NCI-H524 (cell line): Measurements from ENCODE around the gene MCM5.
A peak's percentile ranks its signal among the peaks of the same experiment; 100 is the strongest.

Experiments used
- DNase-seq, 2 experiments: peaks; one replicate each; lab custom pipeline; 2025; lab: John Stamatoyannopoulos, UW

The MCM5 gene

DNA sequence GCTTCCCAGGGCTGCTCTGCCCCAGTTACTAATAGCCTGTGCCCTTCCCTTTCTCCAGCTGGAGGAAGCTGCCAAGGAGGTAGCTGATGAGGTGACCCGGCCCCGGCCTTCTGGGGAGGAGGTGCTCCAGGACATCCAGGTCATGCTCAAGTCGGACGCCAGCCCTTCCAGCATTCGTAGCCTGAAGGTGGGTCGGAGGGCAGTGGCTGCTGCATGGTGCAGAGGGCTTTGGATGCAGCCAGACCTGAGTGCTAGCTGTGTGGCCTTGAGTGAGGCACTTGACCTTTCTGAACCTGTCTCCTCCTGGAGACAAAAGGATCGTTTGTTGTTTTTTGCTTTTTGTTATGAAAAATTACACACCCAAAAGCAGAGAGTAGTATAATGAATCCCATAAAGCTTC, 3.4 kb downstream of the MCM5 start:
- DNase-seq = no peak

DNA sequence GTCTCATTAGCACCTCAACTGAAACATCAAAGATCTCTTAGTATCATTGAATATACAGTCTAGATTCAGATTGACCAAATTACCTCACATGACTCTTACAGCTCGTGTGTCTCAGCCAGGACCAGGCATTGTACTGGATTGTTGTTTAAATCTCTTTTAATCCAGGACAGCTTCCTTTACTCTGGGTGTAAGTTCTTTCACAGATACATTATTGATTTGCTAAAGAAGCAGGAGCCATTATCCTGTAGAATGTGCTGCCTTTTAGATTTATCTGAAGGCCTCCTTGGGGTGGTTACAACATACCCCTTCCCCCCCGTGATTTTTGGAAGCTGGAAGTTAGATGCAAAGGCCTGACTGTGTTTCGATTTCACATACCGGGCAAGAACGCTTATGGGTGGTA, 4.2 kb downstream of the MCM5 start:
- DNase-seq = no peak

DNA sequence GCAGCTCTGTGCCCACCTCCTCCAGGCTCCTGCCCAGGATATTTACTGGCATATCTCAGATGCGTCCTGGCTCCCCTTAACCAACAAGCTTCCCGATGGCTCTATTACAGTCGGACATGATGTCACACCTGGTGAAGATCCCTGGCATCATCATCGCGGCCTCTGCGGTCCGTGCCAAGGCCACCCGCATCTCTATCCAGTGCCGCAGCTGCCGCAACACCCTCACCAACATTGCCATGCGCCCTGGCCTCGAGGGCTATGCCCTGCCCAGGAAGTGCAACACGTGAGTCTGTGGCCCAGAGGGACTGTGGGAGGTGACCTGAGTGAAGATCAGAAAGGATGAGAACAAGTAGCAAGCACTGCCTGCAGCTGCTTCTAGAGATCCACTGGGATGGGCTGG, 6.5 kb downstream of the MCM5 start:
- DNase-seq = no peak

DNA sequence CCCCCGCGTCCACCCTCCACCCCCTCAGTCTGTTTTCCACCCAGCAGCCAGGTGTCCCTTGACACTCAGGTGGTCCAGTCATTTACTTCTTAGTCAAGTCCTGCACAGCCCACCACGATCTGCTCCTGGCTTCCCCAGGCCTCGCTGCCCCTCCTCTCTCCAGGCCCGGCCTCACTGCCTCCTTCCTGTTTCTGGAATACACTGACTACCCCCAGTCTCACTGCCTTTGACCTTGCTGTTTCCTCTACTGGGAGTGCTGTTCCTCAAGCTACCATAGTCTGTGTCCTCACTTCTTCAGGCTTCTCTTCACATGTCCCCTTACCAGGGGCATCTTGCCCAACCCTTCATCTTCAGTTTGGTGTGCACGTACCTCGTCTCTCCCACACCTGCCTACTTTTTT, 7.4 kb downstream of the MCM5 start:
- DNase-seq = no peak

DNA sequence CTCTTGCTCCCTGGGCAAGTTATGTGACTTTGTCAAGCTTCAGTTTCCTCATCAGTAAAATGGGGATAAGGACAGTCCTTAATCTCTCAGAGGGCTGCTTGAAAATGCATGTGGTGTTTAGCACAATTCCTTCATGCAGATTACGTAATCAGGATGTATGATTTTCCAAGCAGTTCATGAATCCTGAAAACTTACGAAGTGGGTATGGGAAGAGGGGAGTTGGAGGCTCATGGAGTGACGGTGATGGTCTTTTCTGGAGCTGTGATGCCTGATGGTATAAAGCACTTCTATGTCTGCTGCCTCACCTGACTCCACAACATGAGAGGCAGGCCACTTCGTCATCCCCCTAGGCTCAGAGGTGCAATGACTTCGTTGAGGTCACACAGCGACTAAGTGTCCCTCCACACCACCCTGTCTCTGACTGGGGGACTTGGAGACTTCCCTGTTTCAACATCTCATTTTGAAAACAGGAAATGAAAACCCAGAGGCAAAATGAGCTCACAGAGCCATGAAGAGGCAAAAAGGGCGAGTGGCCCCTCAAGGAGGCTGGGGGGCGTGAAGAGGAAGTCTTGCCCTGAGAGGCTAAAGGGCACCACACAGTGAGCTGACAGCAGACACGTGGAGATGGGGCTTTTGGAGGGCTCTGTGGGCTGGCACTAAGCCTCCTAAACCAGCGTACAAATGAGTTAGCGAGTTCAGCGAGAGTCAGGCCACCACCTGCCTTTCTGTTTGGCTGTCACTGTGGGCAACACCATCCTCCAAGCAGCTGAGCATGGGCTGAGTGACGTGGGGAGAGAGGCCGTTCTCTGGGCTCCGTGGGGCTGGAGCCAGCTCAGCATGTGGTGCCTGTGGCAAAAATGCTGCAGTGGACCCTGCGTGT, 10.1 kb downstream of the MCM5 start:
- DNase-seq = no peak

DNA sequence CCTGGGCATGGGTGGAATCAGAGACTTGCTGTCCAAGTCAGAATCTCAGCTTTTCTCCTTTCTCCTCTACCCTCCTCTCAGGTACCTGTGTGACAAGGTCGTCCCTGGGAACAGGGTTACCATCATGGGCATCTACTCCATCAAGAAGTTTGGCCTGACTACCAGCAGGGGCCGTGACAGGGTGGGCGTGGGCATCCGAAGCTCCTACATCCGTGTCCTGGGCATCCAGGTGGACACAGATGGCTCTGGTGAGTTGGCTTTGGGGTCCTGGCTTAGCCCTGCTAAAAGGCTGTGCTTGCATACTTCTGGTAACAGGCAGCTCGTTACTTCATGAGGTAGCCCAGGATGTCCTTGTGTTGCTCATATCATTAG, 10.7 kb downstream of the MCM5 start:
- DNase-seq = no peak

DNA sequence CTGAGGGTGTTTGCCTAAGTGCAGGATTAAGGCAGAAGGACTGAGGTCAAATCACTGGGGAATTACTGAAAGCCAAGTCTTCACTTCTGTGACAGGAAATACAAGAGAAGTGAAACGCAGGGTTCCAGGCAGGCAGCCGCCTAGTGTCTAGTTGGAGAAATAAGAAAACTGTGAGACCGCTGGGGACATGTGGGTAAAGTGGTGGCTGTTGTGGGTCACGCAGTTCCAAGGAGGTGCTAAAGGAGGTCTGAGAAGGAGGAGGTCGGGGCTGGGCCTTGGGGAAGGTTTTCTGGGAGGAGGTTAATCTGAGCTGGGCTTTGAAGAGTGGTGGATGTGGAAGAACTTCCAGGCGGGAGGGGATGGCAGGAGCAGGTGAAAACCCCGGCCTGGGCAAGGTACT, 11.2 kb downstream of the MCM5 start:
- no peak for DNase-seq

DNA sequence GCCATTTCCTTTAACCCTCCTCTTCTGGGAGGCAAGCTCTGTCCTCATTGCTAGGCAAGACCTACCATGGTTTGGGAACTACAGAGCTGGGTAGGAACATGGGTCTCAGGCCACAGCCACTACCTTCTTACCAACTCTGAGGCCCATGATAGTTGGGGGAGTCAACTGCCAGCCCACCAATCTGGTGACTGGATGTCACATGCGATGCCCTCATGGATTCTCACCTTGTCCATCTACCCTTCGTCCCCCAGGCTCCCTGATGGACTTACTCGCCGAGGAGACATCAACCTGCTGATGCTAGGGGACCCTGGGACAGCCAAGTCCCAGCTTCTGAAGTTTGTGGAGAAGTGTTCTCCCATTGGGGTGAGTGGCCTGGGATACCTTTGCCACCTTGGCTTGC, 13.7 kb downstream of the MCM5 start:
- DNase-seq = no peak

DNA sequence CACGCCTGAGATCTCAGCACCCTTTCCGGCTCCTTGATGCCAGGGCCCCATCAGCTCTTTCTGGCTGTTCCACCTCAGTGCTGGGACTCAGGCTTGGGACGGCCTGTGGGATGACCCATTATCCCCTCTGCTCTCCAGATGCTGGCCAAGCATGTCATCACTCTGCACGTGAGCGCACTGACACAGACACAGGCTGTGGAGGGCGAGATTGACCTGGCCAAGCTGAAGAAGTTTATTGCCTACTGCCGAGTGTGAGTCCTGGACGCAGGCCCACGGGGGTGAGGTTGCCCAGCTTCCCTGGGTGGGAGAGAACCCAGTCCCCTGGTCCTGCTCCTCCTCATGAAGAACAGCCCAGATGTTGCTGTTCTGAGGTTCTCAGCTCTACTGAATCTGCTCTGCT, 17.7 kb downstream of the MCM5 start:
- DNase-seq = no peak

DNA sequence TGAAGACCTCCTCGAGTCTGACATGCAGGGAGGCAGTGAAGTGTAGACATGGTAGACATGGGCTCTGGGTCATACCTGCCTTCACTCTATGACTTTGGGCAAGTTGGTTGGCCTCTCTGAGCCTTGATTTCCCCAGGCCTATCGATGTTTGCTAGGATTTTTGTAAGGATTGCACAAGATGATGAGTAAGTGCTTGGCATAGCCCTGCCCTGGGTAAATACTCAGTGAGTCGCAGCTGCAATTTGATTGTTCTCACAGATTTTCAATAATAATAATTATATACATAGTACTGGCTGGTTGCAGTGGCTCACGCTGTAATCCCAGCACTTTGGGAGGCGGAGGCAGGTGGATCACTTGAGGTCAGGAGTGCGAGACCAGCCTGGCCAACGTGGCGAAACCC, 18.1 kb downstream of the MCM5 start:
- DNase-seq = no peak

DNA sequence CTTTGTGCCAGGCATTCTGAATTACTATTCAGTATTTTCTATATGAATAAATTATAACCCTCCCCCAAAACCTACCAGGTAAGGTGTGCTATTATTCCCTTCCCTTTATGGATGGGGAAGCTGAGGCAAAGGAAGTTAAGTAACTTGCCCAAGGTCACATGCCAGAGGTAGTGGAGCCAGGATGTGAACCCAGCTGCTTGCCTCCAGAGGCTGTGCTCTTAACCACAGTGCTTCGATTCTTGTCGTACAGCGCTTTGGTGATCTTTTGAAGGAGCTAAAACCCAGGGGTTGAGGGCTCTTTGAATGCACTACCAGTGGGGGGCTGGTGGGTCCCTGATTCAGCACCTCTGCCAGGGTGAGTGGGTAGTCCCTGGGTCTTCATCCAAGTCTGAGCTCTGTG, 18.8 kb downstream of the MCM5 start:
- DNase-seq = no peak

DNA sequence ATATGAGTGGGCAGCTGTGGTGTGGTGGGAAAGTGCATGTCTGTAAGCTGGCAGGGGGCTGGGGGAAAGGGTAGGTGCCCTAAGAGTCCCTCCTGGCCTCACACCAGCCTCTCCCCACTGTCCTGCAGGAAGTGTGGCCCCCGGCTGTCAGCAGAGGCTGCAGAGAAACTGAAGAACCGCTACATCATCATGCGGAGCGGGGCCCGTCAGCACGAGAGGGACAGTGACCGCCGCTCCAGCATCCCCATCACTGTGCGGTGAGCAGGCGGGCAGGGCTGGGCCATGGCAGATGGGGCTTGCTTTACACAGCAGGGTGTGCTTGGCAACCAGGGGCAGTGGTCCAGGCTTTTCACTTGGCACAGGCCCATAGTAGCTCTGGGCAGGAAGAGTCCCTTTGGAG, 19.8 kb downstream of the MCM5 start:
- no peak for DNase-seq

DNA sequence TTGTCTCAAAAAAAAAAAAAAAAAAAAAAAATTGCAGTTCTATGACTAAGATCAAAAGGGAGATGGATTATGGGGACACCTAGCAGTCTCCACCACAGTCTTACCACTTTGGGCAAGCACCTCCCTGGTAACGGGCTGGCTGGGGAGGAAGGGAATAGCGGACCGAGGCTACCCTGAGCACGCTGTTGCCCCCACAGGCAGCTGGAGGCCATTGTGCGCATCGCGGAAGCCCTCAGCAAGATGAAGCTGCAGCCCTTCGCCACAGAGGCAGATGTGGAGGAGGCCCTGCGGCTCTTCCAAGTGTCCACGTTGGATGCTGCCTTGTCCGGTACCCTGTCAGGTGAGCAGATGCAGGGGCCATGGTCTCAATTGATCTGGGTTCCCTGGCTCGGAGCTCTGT, 21.2 kb downstream of the MCM5 start:
- no peak for DNase-seq

DNA sequence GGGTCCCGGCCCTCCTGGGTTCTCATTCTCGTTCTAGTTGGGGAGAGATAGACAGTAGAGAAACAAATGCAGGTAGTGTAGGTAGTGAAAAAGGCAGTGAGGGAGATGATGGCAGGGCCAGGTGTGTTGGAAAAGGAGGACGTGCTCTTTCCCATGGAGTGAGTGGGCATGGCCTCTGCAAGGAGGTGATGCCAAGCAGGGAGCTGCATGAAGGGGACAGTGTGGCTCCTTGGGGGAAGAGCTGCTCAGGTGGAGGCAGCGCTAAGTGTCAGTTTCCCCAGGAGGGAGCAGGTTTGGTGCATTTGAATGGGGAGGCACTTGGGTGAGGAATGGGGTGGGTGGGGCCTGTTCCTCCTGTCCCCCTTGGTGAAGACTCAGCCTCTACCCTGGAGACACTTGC, 22.2 kb downstream of the MCM5 start:
- DNase-seq = no peak

DNA sequence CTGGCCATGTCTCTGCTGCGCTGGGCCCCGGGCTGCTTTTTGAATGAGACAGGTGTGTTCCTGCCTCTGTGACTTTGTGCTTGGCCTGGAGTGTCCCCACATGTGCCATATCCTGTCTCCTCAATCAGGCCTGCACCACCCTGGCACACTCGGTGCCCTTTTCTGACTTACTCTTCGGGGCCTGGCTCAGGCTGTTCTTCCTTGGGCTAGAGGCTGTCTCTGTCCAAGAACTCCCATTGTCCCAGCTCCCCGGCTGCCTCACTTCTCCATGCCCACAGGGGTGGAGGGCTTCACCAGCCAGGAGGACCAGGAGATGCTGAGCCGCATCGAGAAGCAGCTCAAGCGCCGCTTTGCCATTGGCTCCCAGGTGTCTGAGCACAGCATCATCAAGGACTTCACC, 23.0 kb downstream of the MCM5 start:
- no peak for DNase-seq

DNA sequence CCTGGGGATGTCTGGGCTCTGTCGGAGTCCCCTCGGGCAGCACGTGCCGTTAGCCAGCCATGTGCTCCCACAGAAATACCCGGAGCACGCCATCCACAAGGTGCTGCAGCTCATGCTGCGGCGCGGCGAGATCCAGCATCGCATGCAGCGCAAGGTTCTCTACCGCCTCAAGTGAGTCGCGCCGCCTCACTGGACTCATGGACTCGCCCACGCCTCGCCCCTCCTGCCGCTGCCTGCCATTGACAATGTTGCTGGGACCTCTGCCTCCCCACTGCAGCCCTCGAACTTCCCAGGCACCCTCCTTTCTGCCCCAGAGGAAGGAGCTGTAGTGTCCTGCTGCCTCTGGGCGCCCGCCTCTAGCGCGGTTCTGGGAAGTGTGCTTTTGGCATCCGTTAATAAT, 24.1 kb downstream of the MCM5 start:
- DNase-seq = no peak

DNA sequence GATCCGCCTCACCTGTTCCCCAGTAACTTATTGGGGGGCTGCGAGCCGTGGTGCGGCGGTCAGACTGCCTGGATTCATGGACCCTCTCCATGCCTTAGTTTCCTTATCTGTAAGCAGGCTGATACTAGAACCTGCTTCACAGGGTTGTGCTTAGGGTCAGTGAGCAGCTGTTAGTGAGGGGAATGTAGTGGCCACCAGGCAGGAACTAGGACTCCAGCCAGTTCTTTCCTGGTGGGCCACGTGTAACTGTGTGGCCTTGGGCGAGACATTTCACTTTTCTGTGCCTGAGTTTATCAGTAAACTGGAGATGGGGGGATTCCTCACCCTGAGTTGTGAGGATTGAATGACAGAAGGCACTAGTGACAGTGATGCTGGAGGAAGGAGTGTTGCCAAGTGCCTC, 24.8 kb downstream of the MCM5 start:
- DNase-seq = no peak

DNA sequence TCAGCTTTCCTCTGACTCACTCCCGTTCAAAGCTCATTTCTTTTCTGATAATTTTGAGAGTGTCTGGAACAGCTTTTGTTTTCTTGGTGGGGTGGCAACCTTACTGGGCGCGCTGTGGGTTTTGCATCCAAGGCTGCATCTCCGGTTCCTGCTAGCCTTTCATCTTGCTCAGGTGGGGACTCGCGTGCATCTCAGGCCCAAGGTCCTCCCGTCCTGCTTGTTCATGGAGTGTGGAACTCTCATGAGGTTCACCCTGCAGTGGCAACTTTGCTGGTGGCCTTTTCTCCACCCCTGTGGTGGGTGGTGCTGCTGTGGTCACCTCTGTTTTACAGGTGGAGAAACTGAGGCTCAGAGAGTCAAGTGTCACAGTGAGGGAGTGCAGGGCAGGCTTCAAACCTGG, 25.6 kb downstream of the MCM5 start:
- DNase-seq = no peak

DNA sequence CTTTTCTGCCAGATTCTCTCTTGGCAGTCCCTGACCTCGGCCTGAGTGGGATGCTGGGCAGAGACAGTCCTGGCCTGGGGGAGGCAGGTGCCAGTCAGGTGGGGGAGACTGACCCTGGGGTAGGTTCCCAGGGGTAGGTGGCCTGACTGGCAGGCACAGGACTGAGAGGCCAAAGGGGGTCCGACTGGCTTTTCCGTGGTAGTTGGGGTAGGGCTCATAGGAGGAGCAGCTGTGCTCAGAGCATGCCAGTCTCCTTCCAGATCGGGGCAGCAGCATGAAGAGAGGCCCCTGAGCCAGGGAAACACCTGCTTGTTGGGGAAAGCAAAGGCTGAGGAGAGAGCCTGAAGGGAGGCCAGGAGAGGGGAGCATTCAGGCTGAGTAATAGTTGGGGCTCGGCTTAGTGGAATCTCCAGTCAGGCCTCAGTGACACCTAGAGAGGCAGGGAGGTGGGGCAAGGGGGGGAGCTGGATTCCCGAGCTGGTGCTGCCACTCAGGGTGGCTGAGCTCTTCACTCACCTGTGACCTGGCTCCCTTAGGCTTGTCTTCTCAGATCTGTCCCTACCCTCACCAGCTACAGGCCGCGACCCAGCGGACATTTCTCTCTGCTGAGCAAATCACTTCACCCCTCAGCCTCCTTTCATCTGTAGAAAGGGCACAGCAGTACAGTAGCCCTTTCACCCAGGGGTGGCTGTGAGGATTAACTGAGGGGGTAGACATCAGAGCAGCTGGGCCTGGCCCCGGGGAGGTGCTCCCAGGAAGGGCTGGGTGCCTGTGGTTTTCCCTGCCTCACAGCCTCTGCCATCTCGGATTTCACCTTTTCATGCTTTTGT, 26.2 kb downstream of the MCM5 start:
- peak in 1 of 2 experiments; percentile 63 for DNase-seq

DNA sequence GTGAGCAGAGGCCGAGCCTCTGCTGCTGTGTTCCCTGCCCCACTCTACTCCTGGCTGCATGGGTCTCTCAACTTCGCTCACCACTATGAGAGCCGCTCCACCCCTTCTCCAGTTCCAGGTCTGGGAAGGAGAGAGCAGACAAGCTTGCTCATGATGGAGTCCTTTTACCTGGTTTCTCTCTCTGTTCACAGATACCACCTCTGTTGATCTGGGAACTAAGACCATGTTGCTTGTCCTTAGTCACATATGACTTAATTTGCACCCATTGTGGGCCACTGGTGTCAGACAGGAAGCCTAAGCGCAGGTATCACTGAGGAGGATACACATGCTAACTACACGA, 26.8 kb downstream of the MCM5 start:
- DNase-seq = no peak

DNA sequence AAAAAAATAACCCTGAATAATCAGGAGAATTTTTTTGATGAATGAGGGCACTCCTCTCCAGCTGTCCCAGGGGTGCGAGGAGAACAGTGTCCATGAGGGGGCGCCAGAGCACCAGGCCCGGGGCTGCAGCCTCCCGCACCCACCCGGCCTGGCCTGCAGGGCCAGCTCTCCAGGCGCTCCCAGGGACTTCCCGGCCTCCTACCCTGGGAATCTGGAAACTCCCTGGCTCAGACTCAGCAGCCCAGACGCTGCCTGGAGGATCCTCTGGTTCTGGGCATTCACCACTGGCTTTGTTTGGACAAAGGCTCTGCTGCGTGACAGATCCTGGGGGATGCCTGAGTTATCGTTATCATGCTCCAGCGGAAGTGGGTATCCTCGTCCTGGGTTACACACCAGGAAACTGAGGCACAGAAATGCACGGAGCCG, 31.0 kb downstream of the MCM5 start:
- peak; percentile 48 to 67 for DNase-seq

DNA sequence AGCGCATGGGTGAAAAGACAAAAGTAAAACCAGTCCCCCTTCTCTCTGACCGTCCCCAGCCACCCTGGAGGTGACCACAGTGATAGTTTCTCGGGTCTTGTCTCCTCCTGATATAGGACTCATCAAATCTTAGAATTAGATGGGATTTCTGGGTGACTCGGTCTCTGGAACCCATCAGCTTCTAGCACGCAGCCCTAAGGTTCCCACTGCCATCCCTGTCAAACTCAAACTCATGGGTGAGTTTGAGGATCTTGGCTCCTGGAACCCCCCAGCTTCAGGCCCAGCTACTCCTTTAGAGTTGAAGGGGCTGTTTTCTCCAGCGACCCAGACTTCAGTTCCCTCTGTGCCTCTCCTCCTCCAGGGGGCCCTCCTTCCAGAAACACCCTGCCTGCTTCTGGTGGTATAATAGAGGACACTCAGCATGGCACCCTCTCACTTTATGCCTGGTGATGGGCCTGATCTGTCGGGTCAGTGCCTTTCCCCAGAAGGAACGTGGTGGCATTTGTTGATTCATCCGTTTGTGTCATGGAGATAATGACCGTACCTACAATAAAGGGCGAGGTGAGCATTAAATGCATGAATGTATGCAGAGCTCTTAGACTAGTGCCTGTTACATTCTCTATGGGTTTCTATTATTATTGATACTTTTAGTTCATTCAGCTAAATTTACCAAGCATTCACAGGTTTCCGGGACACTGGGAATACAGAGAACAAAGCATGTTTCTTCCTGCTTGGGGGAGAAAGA, 31.7 kb downstream of the MCM5 start:
- no peak for DNase-seq
